Femur (tissue), 1 donor: Measurements from ENCODE around the gene LCLAT1.
A peak's percentile ranks its signal among the peaks of the same experiment; 100 is the strongest.

Experiments
- DNase-seq: peaks from one replicate; pipeline ENCODE4 v3.0.0-alpha.2; 2017

LCLAT1 gene

DNA sequence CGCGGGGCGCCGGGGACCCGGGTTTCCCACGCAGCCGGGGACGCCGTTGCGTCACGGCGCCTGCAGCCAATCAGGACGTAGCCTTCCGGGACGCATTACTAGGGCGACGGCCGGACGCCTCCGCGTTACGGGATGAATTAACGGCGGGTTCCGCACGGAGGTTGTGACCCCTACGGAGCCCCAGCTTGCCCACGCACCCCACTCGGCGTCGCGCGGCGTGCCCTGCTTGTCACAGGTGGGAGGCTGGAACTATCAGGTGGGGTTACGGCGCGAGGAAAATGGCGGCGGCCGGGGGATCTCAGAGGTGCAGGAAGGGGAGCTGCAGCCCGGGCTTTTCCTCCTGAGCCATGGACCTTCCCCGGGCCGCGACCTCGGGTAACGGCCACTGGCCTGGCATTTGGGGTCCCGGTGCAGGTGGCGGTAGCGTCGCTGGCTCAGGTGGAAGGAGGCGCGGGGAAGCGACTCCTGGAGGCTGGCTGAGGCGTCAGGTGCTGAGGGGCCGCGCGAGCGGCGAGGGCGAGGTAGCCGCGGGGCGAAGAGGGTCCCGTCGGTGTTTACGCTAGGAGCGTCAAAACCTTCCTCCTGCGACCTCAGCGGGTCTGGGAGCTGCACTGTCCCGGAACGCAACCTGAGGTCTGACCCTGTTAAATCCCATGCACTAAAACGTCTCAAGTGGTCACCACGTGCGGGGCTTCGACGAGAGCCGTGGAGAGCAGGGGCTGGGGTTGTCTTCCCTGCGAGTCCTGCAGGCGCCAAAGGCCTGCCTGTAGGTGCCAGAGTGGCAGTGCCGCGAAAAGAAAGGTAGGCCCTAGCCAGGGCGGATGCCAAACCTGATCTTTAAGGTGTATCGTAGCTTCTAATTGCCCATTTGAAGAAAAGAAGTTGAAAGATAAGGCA lies at the start of gene LCLAT1:
Gene LCLAT1, plus strand, starts transcription at position 98 of the 897 bp plus-strand sequence. CDS start 78,345 bp downstream, outside the sequence.
- DNase-seq, result peak; percentile 88

DNA sequence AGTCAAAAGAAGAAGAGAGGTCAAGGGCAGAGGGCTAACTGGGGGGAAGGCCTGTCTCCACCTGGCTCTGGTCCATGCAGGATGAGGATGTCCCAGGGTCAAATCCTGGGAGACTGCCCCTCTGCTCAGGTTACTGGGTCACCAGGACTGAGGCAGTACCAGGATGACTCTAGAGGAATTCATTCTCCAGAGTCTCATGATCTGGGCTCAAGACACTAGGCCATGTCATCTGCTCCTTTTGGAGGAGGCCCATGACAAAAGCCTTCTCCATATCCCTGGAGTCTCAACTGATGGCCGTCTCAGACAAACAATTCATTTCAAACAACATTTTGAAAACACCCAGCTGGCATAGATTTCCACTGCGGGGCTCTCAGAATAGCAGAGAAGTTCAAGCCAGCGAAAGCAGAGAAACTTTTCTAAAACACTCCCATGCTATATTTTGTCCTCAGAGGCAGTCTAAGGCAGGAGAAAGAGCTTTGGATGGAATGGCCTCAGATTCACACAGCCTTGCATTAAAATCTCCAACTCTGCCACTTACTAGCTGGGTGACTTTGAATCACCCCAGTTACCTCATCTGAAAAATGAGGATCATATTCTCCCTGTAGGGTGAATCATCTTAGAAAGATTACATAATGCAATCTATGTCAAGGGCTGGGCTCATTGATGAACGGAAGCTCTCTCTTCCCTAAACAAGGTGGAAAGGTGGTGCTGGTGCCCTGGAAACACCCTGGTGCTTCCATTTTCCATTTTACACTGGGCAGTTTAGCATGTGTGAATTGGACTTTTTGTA lies 48.8 kb upstream of the LCLAT1 start:
- no peak for DNase-seq

DNA sequence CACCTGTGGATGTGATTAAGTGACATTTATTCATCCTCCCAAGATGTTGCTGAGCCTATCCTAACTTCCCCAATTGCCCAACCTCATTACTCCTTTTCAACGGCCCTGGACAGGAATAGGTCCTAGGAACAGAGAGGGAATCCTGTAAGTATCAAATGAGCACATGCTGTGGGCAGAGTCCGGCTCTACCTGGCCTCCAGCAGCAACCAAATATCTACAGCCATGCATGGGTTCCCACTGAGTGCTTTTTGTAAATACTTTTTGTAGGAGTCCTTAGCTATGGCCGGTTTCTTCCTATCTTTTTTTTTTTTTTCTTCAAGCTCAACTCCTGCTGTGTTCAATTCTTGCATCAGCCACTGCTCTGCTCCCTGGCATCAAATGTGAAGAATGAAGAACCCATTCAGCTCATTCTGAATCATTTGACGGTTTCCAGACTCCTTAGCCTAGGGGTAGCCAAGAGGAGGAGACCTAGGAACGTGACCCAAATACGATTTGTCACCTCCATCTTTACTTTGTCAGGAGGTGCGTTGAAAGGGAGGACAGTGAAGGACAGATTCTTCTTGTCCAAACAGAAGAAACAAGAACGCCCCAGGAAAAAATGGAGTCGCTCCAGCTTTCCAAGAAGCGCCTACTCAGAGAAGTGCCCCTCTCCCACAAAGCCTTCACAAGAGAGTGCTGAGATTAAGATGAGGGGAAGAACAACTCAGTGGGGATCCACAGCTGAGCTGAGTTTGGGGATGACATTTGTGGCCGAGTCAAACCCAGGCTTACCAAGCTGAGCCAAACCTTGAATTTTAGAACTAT lies 46.7 kb upstream of the LCLAT1 start:
- no peak for DNase-seq

DNA sequence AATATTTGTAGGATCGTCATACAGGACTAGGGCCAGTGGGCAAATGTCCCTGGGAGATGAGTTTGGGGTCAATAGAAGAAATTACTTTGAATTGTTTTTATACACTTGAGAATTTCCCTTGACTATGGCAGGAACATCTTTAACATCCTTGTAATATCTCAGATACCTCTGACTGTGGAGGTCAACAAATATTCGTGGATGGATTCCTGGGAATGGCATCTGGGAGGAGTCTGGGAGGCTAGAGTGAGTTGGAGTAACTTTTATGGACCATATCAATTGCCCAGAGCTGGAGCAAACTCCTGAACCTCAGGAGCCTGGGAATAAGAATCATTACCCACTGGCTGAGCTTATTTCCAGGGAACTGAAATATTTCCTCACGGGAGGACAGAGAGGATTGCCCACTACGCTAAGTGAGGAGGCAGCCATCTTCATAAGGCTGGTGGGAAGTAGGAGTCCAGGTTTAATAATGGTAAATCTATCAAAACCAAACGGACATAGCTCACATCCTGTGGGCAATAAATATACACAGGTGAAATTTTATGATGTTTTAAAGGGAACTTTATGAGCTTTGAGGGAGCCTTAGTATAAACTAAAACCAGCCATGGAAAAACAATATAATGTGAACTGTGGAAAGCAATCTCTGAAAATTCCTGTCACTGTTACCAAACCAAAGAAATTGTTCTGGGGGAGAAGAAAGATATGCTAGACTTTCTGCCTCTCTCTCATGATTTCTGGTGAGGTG lies 44.4 kb upstream of the LCLAT1 start:
- no peak for DNase-seq

DNA sequence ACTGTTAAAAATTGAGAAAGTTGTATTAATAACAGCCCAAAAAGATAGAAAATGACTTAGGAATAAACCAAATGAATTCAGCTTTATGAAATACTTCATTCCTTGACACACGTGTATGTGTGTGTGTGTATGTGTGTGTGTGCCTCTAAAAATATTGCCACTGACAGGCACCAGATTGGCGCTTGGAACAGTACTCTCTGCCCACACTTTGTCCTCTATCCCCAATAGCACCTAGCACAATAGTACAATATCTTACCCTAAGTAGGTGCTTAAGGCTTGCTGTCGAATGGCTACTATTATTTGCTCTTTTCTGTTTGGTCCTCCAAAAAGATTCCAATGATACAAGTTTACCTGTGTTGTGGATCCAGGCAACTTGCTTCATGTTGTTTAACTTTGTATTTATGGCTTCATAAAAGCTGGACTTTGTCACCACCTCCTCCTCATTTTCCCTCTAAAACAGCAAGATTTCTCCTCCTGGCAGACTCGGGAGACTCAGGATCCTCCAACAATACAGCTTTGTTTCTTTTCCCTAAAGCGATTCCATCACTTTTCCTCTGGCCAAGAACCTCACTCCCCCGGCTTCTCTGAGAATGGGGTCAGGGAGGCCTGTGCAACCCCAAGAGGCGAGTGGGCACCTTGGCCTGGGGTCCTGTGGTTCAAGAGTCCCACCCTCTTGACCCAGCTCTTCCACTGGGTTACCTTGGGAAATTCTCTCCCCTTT lies 43.3 kb upstream of the LCLAT1 start:
- no peak for DNase-seq

DNA sequence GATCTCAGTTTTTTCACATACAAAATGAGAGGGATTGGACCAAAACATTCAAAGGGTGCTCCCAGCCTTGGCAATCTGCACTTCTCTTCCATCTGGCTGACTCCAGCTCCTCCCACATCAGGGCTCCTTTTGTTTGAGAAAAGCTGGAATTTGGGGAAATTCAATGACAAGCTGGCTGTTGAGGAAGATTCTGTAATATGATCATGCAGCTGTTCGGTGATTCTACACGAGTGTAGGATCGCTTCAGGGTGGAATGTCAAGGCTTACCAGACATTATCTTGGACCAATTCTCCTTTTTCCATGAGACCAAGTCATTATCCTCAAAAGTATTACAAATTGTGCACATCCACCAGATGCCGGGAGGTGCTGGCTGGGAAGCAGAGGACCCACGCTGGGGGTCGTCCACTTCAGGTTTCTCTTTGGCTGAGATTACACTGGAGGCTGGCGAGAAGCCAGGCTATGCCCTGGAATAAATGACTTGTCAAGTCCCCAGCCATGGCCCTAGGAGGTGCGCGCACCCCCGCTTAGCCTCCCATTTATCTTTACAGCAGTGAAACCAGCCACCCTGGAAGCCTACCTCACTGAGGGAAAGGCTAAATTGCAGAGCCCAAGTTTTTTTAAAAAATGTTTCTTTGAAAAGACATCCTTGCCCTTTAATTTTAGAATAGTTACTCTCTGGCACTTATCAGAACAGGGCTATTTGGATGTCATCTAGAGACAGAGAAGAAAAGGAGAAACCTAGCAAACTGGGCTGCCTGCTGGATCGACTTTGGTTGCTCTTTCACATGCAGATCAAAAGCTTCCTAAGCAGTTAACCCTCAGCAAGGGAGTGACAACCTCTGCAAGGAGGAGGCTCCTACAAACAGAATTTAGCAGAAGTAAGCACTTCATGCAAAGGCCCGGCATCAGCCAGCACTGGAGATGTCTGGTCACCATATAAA lies 42.5 kb upstream of the LCLAT1 start:
- DNase-seq, result peak; percentile 56

DNA sequence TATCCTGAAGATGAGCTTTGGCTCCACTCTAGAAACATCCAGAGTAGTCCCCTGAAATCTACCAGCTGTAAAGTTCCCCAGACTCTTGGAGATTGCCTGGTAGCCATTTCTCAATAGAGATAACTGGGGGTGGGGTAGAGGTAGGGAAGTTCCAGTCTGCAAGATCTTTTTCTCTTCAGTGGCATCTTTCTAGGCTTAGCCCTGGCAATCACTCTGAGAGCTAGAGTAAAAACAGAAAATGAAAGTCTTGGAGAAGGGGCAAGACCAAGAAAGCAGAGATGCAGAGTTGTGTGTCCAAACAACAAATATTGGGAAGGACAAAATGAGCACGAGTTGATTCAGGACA lies 41.8 kb upstream of the LCLAT1 start:
- DNase-seq, result no peak

DNA sequence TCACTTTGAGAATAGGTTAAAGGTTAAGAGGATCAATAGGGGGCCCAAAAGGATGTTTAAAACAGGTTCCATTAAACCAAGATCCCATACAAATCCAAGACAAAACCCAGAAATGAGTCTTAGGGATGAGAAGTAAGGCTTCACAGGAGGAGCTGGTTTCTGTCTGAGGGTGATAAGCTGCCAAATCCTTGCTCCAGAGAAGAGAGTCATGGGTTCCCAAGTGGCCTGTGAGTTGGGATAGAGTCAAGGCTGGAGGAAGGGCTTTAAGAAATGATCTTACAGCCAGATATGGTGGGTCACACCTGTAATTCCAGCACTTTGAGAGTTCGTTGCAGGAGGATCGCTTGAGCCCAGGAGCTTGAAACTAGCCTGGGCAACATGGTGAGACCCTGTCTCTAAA lies 40.2 kb upstream of the LCLAT1 start:
- no peak for DNase-seq

DNA sequence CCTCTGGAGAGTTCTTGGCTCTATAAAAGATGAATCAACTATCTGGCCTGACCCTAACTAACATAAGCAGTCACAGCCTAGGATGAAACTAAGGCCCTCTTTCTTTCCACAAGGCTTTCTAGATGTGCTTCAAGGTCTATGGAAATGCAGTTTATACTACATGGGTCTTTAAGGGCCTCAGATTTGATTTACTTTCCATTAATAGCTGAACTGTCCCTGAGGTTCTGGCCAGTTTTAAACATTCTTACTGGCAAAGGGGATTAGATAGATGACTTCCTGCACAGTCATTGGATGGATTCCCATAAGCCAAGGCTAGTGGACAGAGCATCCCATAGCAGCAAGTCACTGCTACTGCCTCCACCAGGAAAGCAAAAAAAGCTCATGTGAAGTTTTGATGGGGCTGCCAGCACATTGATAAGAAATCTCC lies 38.1 kb upstream of the LCLAT1 start:
- no peak for DNase-seq

DNA sequence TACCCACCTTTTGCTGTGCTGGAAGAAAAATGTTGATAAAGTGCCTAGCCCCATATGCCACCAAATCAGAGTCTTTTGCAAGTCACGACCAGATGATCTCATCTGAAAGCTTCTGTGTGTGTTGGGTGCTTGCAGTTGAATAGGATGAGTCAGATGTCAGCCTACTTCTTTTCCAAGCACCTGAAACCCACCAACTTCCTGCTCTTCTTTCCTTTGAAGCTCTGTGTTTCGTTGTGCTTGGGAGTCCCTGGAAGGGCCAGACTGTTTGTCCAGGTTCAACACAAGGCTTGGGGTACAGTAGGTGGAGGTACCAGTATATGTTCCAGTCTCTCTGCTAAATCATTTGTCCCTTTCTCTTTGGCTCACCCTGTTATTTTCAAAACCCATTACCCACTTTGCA lies 36.8 kb upstream of the LCLAT1 start:
- no peak for DNase-seq

DNA sequence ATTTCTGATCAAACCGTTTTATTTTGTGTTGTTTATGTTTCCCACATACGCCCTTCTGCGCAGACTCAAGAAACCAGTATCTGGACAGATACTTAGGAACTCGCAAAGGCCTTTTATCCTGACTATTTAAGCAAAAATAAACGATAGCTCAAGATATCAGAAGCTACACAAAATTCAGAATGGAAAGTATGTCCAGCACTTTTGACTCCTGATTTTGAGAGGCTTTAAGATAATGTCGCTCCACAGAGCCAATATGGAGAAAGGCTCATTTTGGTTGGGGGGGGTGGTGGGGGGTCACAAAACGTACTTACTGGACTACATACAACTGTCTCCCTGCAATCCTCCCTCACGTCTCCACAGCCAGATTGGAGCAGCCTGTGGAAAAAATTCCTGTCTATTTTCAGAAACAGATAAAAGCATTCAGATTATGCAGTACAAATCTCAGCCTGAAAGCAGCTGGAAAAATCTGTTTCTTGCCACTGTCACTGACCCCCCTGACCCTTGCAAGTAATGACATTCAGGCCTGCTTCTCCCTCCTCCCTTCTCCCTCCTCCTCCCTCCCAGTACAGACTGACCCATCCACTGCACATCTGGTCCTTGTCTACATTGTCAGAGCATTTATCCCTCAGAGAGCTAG lies 34.9 kb upstream of the LCLAT1 start:
- peak; percentile 62 for DNase-seq

DNA sequence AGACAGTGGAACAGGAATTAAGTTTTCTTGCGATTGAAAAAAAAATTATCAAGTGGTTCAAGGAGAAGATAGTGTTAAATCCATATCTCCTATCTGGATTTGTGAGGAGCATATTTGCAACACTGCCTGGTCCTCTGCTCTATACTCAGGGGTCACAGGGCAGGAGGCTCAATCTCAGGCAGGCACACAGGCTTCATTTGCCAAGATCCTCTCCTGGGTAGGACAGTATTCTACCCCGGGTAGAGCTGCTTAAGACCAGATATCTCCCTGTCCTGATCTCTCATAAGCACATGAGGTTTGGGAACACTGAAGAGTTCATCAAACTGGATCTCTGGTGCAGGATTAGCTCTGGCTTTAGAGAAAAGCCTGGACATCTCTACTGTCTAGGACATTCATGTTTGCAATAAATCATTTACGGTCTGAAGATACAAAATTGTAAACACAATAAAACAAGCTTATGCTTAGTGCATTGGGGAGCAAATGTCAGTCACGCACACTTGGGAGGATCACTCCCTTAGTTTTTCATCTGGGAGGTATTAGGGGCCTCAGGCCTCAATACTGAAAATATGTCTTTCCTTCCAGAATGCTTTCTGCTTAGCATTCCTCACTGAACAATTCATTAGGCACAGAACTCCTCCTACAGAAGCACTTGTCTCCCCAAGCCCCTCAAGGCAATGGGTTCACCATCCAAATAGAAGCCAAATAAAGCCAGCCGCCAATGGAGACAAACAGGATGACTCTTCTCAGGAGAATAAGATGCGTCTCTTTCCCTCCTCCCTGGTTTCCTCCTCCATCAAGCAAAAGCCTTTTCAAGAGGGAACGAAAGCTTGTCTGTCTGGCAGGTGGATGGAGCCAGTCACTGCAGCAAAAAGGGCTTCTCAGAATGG lies 34.1 kb upstream of the LCLAT1 start:
- no peak for DNase-seq

DNA sequence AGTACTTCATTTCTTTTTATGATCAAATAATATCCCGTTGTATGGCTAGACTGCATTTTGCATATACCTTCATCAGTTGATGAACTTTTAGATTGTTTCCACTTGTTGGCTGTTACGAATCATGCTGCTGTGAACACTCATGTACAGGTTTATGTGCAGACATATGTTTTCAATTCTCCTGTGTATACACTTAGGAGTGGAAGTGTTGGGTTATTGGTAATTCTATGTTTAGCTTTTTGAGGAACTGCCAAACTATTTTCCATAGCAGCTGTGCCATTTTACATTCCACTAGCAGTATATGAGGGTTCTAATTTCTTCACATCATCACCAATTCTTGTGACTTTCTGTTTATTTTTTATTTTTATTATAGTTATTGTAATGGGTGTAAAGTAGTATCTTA lies 32.1 kb upstream of the LCLAT1 start:
- DNase-seq, result no peak

DNA sequence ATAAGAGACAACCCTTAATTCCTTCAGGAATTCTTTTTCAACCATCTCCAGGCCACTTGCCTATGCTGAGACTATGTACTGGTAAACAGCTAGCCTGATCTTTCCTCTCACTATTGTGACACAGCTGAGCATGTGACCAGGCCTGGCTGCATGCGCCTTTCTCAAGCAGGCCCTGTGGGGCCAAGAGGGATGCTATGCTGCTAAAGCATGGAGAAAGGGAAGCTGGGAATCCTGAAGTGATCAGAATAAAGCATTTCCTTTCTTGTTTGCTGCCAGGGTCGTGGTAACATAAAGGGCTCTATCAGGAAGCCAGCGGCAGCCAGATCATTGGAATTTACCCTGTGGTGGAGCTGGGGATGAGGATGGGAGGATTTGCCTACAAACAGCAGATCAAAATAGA lies 29.8 kb upstream of the LCLAT1 start:
- DNase-seq, result no peak

DNA sequence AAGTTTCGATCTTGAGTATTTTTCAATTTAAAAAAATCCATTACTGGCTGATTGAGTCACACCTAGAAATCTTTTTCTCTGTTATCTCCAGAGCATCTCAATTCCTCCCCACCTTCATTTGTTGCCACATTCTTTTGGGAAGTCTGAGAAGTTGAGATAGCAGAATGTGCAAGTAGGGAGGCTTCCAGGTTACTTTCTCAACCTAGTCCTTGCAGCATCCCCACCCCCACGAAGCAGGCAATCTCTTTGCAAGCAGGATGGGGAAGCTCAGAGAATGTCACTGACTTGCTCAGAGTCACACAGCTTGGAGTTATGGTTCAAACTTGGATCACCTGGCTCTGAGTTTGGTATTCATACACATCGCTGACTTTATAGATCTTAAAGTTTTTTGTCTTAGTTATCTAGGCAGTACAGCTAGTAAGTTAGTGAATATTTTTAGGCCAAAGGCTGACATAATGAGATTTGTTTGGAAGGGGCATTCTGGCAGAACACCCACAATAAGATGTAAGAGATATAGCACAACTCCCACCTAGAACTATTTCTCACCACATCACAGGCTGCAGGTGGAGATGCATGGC lies 25.9 kb upstream of the LCLAT1 start:
- no peak for DNase-seq

DNA sequence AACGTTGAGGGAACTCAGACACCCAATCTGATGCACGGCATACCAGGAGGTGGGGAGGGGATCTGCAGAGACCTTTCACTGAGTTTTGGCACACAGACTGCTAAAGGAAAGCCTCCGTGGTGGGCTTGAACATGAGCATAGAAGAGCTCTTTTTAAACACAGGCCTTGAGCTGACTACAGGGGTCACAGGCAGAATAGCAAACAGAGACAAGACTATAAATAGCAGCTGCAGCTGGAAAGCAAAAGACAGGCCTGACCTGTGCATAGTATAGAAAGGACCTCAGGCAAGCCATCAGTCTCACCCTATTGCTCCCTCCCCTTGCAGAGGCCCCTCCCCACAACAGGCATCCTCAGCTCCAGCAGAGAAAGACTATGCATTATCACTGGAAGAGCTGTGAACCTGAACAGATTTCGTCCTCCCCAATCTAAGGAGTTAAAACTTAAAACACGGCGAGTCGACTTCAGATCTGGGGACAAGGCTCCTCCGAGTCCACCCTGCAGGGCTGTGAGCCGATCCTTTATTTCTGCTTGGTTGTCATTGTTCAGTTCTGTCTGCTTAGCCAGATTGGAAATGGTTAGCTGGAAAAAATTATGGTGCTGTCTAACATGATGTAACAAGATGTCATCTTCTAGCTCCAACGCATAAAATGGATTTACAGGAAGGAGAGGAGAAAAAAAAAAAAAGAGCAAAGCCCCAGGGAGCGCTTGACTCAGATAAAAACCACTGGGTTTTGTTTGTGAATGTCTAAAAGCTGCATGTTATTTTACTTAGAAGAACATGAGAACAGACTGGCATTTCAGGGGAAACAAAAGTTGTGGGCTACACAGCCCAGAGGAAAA lies 25.2 kb upstream of the LCLAT1 start:
- peak; percentile 44 for DNase-seq

DNA sequence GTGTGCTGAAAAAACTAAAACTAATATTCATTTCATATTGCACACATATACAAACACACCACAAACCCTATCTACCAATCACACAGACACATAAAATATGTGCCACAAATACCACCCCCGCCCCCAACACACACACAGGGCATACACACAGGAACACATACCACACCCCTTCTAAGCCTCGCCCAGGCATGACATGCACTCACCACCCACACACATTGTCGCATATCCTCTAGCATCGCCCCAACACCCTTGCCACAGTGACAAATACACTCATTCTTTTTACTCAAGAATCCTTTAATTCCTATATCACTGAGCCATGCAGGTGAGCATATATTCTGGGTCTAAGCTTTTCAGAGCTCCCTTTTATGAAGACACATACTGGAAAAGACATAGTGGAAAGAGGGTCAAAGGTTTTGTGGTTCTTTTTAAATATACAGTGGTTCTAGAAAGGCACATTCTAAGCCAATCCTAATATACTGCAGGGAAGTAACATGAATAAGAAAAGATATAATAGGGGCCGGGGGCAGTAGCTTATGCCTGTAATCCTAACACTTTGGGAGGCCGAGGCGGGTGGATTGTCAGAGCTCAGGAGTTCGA lies 24.5 kb upstream of the LCLAT1 start:
- peak; percentile 61 for DNase-seq
